GM12891 (cell line): ENCODE results near the gene EXD3.

ENCODE experiments used
- PAX5 ChIP-seq: IDR thresholded peaks from 2 replicates; pipeline ENCODE4 v1.6.1; 2011; ENCODE audit warnings: low read length, moderate library complexity, mild to moderate bottlenecking; ENCODE audit not compliant: insufficient read depth, severe bottlenecking
- POLR2A ChIP-seq: IDR thresholded peaks from 2 replicates; pipeline ENCODE4 v1.6.1; 2011; ENCODE audit warnings: low read depth, low read length, control low read depth

- TF ChIP-seq POLR2A (no peak), PAX5 (no peak)
Measured at GRCh38 chr9:137445275-137445807, 22.4 kb upstream of the EXD3 start.
